ENCODE results near the gene PHF24. TPM values are rescaled to one million over a fixed set of nuclear protein-coding genes. Genes with fewer than 3 reads are reported as not detected.
"Not testable (repeated sequence)": the region's sequence is repeated elsewhere in the genome, so short reads cannot be mapped to it uniquely, and the experiment has no call there.

PHF24 gene
- 1 to 10 TPM in 2 of 4 donors, under 1 TPM in 2; 0.44 to 2.7 (median 1.5) TPM for total RNA-seq

DNA sequence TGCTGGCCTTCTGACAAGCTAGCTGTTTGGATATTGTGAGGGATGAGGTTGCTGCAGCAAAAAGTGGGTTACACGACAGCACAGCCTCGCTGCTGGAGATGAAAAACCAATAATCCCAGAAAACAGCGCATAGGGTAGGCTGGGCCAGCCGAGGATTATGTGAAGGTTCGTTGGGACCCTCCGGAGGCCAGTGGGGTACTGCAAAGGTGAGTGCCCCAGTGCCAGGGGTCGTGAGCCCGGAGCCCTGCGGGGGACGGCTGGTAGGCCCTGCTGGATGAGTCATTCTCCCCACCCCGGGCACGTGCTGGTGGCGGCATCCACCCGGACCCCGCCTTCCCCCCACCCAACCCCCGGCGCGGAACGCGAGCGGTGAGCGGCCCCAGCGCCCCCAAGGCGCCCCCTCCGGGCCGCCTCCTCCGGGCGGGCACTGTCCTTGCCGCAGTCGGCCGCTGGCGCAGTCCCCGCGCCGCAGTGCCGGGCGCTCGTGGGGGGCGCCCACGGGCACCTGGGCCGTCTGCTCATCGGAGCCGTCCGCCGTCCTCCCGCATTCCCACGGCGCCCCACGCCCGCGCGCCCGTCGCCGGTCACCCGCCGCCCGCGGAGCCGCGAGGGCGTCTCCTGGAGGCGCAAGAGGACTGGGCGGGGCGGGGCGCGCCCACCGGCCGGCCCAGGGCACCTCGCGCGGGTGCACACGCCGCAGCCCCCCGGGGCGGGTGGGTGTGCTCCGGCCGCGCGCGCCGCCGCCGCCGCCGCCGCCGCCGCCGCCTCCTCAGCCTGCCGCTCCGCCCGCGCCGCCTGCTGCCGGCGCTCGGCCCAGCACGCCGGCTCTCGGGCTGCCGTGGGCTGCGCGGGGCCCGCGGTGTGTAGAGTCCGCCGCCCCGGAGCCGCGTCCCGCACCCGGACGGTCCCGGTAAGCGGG is at the start of gene PHF24:
TSS of gene PHF24 (plus strand) at position 794 of the 919 bp plus-strand sequence. CDS start 13,014 bp downstream, outside the sequence.
- WGBS, 2 donors = 1 to 9% methylated on average over 6 to 34 of the region's 116 CpGs
- H3K4me3 ChIP-seq (ENCODE audit: low read depth, poor library complexity, severe bottlenecking) = peak within 1 kb of the TSS; percentile 19
- TF ChIP-seq, protein P1, sequence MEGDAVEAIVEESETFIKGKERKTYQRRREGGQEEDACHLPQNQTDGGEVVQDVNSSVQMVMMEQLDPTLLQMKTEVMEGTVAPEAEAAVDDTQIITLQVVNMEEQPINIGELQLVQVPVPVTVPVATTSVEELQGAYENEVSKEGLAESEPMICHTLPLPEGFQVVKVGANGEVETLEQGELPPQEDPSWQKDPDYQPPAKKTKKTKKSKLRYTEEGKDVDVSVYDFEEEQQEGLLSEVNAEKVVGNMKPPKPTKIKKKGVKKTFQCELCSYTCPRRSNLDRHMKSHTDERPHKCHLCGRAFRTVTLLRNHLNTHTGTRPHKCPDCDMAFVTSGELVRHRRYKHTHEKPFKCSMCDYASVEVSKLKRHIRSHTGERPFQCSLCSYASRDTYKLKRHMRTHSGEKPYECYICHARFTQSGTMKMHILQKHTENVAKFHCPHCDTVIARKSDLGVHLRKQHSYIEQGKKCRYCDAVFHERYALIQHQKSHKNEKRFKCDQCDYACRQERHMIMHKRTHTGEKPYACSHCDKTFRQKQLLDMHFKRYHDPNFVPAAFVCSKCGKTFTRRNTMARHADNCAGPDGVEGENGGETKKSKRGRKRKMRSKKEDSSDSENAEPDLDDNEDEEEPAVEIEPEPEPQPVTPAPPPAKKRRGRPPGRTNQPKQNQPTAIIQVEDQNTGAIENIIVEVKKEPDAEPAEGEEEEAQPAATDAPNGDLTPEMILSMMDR (IDR thresholded peaks at IDR 0.05) = no peak
- no peak for TF ChIP-seq POLR2A (IDR thresholded peaks at IDR 0.05)
- intact Hi-C loops (cut with DNase I; ENCODE audit: low total_unique reads) = no loop called here
- peak in 1 of 2 donors; percentile 82 for DNase-seq (ENCODE audit: low spot score in 2 of 2)

DNA sequence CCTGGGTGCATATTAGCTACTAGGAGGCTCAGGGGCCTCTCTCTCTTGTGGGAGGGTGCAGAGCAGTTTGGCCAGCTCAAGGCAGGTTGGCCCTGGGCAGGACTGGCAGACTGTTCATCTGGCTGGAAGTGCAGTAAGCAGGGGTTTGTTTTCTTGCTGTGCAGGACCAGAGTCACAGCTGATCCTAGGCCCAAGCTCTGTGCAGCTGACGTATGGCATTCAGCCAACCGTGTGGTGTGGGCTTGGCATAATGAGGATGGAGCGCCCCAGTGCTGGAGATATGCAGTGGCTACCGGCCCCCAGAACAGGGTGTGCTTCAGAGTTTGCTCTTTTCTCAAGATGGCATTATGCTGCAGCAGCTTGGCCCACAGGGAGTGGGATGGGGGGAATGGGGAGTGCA is 31.0 kb upstream of the PHF24 start:
- WGBS, 2 donors = 83 to 89% methylated on average over 4 of the region's 4 CpGs
- no peak overlapping the region for H3K4me3 ChIP-seq (ENCODE audit: low read depth, poor library complexity, severe bottlenecking)
- intact Hi-C loops (cut with DNase I; ENCODE audit: low total_unique reads) = no loop called here
- TF ChIP-seq POLR2A (IDR thresholded peaks at IDR 0.05) = no peak
- TF ChIP-seq, protein P1 (IDR thresholded peaks at IDR 0.05) = no peak
- no peak for DNase-seq (ENCODE audit: low spot score in 2 of 2)

DNA sequence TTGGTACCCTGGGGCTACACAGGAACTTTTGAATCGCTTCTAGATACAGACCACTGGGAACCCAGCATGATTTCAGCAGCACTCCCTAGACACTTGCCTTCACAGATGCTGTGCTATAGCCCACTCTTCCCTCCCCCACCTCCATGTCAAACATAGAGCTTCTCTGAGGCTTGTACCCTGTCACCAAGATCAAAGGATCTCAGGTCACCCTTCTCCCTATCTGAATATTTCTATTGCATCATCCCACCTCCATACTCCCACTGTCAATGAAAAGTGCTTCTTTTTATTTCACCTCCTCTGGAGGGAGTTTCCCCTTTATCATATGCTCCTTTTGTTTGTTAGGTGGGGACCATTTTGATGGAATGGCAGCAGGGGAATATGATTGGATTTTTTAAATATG is 29.2 kb upstream of the PHF24 start:
- no peak overlapping the region for H3K4me3 ChIP-seq (ENCODE audit: low read depth, poor library complexity, severe bottlenecking)
- WGBS, 2 donors = 83 to 86% methylated on average over 1 of the region's 1 CpG
- DNase-seq (ENCODE audit: low spot score in 2 of 2) = no peak
- intact Hi-C loops (cut with DNase I; ENCODE audit: low total_unique reads) = no loop called here
- no peak for TF ChIP-seq POLR2A (IDR thresholded peaks at IDR 0.05)
- TF ChIP-seq, protein P1 (IDR thresholded peaks at IDR 0.05) = no peak

DNA sequence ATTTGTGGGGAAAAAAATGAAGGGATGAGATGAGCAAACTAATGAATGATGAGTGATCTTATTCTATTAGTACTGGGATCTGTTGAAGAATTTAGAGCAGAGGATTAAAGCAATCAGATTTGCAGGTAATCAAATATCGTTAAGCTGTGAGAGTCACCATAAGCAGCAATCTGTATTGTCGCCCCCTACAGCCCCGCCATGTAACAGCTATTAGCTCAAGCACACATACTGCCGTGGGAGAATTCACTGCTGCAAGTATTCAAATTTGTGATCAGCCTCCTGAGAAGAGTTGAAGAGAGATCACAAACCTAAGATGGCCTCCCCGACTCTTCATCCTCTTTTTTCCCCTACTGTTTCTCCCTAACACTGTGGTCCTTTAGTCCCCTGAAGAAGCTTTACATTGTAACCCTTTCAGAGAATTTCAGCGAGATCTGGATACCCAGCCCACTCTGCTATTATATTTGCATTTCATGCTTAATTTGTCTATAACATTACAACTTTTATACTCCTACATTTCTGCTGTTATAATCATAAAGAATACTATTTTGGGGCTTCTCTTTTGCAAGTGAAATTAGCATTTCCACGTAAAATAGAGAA is 28.5 kb upstream of the PHF24 start:
- TF ChIP-seq POLR2A (IDR thresholded peaks at IDR 0.05) = no peak
- TF ChIP-seq, protein P1 (IDR thresholded peaks at IDR 0.05) = no peak
- 30 to 35% methylated on average over 7 of the region's 7 CpGs for WGBS, 2 donors
- H3K4me3 ChIP-seq (ENCODE audit: low read depth, poor library complexity, severe bottlenecking) = no peak overlapping the region
- DNase-seq (ENCODE audit: low spot score in 2 of 2) = no peak
- intact Hi-C loops (cut with DNase I; ENCODE audit: low total_unique reads) = no loop called here

DNA sequence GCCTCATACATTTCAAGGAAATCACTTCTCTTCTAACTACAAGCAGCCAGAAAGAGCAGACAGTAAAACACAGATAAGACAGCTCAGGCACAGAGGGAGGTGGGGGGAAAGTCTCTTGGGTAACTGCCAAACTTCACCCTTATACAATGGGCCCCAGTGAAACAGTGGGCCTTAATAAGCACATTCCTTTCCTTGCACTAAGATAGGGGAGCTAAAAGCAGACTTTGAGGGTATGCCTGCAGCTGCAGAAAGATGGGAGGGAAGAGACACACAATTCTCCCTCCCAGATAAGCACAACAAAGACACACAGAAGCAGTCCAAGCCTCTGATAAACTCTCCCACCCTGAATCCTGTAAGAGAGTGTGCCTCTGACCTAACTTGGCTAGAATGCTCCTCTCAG is 18.1 kb upstream of the PHF24 start:
- H3K4me3 ChIP-seq (ENCODE audit: low read depth, poor library complexity, severe bottlenecking); DNase-seq (ENCODE audit: low spot score in 2 of 2); intact Hi-C loops (cut with DNase I; ENCODE audit: low total_unique reads): not testable (repeated sequence)

DNA sequence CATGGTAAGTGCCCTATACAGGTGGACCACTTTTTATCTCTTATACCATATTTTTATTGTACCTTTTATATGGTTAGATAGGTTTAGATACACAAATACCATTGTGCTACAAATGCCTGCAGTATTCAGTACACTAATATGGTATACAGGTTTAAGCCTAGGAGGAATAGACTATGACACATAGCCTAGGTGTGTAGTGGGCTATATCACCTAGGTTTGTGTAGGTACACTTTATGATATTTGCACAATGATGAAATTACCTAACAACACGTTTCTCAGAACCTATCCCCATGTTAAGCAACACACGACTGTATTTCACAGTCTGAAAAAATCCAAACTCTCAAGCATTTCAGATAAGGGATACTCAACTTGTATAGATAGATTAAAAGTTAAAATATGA is 9.6 kb upstream of the PHF24 start:
- no peak overlapping the region for H3K4me3 ChIP-seq (ENCODE audit: low read depth, poor library complexity, severe bottlenecking)
- WGBS, 2 donors = 82 to 89% methylated on average over 2 of the region's 2 CpGs
- DNase-seq (ENCODE audit: low spot score in 2 of 2) = no peak
- intact Hi-C loops (cut with DNase I; ENCODE audit: low total_unique reads) = no loop called here
- TF ChIP-seq POLR2A (IDR thresholded peaks at IDR 0.05) = no peak
- TF ChIP-seq, protein P1 (IDR thresholded peaks at IDR 0.05) = no peak

Measured in lower leg skin (tissue), 4 donors.